CD4-positive, alpha-beta T cell (primary cell): Measurements from ENCODE around the gene RRAS2. TPM values are rescaled to one million over a fixed set of nuclear protein-coding genes. Genes with fewer than 3 reads are reported as not detected.

Source experiments
- ATAC-seq: fragments of 200-7000 bp; cut with Tn5 transposase; one replicate; pipeline ENCODE4 v1.10.0; 2022; ENCODE audit warnings: mild to moderate bottlenecking; ENCODE audit not compliant: poor library complexity
- CTCF ChIA-PET: fragments of 350-600 bp; sonication (Branson Sonifier 250); formaldehyde crosslinking; loops from one replicate; lab custom pipeline; 2021; ENCODE audit warnings: antibody characterized with exemption, inconsistent platforms; lab: Charles Lee
- POLR2A ChIA-PET: fragments of 350-600 bp; sonication (Branson Sonifier 250); formaldehyde crosslinking; loops from one replicate; lab custom pipeline; 2021; ENCODE audit warnings: antibody characterized with exemption, inconsistent platforms; lab: Charles Lee
- DNase-seq, 14 experiments: peaks; one replicate each; pipeline ENCODE4 v3.0.0-alpha.2; 2013 to 2020; ENCODE audit warnings: mixed read lengths in 2 of 14
- H3K27ac ChIP-seq, 2 donors: one replicate each; pipeline versions ENCODE4 v1.5.1 to v1.7.0; 2013; ENCODE audit warnings: low read length in 2 of 2, low read depth in 1 of 2, mild to moderate bottlenecking in 1 of 2
- H3K27me3 ChIP-seq, 2 experiments: 1 replicate in 1 of 2; 2 replicates in 1 of 2; pipeline versions ENCODE4 v1.6.1 to v1.7.0; 2013; ENCODE audit warnings: low read length in 2 of 2, control low read depth in 1 of 2, mild to moderate bottlenecking in 1 of 2, moderate library complexity in 1 of 2; ENCODE audit not compliant: insufficient read depth in 2 of 2, control insufficient read depth in 1 of 2
- H3K36me3 ChIP-seq: one replicate; pipeline ENCODE4 v1.6.1; 2013; ENCODE audit warnings: low read length, control low read depth; ENCODE audit not compliant: insufficient read depth
- H3K4me1 ChIP-seq: one replicate; pipeline ENCODE4 v1.6.1; 2013; ENCODE audit warnings: low read length, control low read depth; ENCODE audit not compliant: insufficient read depth
- H3K4me3 ChIP-seq: one replicate; pipeline ENCODE4 v1.5.1; 2013; ENCODE audit warnings: mild to moderate bottlenecking, low read length, moderate library complexity
- H3K9me3 ChIP-seq, 2 experiments: 1 replicate in 1 of 2; 2 replicates in 1 of 2; pipeline versions ENCODE4 v1.6.1 to v1.7.0; 2013; ENCODE audit warnings: low read length in 2 of 2, mild to moderate bottlenecking in 2 of 2, control low read depth in 1 of 2, moderate library complexity in 1 of 2; ENCODE audit not compliant: control insufficient read depth in 1 of 2, insufficient read depth in 1 of 2
- H3K27ac Mint-ChIP-seq: one replicate; pipeline ENCODE4 v1.8.0; 2020; ENCODE audit warnings: mixed read lengths
- H3K27me3 Mint-ChIP-seq: one replicate; pipeline ENCODE4 v1.8.0; 2021; ENCODE audit warnings: mixed read lengths
- H3K36me3 Mint-ChIP-seq: one replicate; pipeline ENCODE4 v1.8.0; 2021; ENCODE audit warnings: low read depth, mixed read lengths
- H3K4me1 Mint-ChIP-seq: one replicate; pipeline ENCODE4 v1.8.0; 2021; ENCODE audit warnings: low read depth, mixed read lengths
- H3K4me3 Mint-ChIP-seq: one replicate; pipeline ENCODE4 v1.8.0; 2020; ENCODE audit warnings: mild to moderate bottlenecking, mixed read lengths
- H3K9me3 Mint-ChIP-seq: one replicate; pipeline ENCODE4 v1.8.0; 2020; ENCODE audit warnings: mixed read lengths
- intact Hi-C, 2 experiments: fragments of 100-400 bp; cut with DNase I in 1 of 2; cut with micrococcal nuclease in 1 of 2; formaldehyde crosslinking; loops; one replicate each; pipeline versions ENCODE4 v1.15.1 to v1.9.0; 2023 to 2025; cut with DNase I, micrococcal nuclease
- total RNA-seq, 174 experiments: library from RNA in 2 of 174; stranded (reverse) in 2 of 174; gene quantifications; one replicate each; pipeline ENCODE4 v1.2.3 and lab custom pipeline; 2021 to 2026
- TF ChIP-seq, protein P1 (sequence below): fragments of 200-600 bp; IDR thresholded peaks from one replicate; pipeline ENCODE4 v1.8.0; 2022; ENCODE audit warnings: antibody characterized with exemption, mild to moderate bottlenecking

Gene RRAS2
- total RNA-seq, 2 experiments from 2014 or later, result 20.7 to 21.2 TPM

DNA sequence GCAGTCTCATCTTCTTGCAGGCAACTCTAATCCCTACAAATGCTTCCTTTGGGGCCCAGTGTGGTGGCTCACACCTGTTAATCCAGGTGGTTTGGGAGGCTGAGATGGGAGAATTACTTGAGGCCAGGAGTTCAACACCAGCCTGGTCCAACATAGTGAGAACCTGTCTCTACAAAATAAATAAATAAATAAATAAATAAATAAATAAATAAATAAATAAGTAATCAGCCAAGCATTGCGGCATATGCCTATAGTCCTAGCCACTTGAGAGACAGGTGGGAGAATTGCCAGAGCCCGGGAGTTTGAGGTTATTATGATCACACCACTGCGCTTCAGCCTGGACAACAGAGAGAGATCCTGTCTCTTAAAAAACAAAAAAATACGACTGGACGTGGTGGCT lies 34.1 kb upstream of the RRAS2 start:
- Histone ChIP-seq H3K4me3 (no peak overlapping the region), H3K36me3 (no peaks in the 10 kb centered on the region), H3K27ac (no peak overlapping the region), H3K27me3 (no peaks in the 10 kb centered on the region), H3K4me1 (peaks cover 5% of the 10 kb centered on the region), H3K9me3 (no peaks in the 10 kb centered on the region)
- POLR2A ChIA-PET, result no interaction called here
- no peaks in the 10 kb centered on the region for H3K36me3 Mint-ChIP-seq
- DNase-seq, result no peak
- H3K9me3 Mint-ChIP-seq, result no peaks in the 10 kb centered on the region
- no peak overlapping the region for H3K27ac Mint-ChIP-seq
- TF ChIP-seq, protein P1, sequence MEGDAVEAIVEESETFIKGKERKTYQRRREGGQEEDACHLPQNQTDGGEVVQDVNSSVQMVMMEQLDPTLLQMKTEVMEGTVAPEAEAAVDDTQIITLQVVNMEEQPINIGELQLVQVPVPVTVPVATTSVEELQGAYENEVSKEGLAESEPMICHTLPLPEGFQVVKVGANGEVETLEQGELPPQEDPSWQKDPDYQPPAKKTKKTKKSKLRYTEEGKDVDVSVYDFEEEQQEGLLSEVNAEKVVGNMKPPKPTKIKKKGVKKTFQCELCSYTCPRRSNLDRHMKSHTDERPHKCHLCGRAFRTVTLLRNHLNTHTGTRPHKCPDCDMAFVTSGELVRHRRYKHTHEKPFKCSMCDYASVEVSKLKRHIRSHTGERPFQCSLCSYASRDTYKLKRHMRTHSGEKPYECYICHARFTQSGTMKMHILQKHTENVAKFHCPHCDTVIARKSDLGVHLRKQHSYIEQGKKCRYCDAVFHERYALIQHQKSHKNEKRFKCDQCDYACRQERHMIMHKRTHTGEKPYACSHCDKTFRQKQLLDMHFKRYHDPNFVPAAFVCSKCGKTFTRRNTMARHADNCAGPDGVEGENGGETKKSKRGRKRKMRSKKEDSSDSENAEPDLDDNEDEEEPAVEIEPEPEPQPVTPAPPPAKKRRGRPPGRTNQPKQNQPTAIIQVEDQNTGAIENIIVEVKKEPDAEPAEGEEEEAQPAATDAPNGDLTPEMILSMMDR, result no peak
- no peak overlapping the region for H3K4me3 Mint-ChIP-seq
- CTCF ChIA-PET, result no interaction called here
- H3K4me1 Mint-ChIP-seq, result peaks cover 4% of the 10 kb centered on the region
- H3K27me3 Mint-ChIP-seq, result no peaks in the 10 kb centered on the region
- intact Hi-C loops, result no loop called here
- ATAC-seq, result no peak

DNA sequence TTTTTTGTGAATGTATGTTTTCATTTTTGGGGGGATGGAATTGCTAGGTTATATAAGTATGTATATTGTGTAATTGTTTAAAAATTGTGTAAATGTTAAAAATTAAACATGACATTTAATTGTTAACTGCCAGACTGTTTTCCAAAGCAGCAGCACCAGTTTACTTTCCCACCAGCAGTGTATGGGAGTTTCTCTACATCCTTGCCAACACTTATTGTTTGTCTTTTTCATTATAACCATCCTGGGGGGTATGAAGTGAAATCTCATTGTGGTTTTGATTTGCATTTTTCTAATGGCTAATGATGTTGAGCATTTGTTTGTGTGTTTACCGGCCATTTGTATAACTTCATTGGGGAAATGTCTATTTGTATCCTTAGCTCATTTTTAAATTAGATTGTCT lies 31.7 kb upstream of the RRAS2 start:
- Histone ChIP-seq H3K27ac (no peak overlapping the region), H3K9me3 (no peaks in the 10 kb centered on the region), H3K4me3 (no peak overlapping the region), H3K36me3 (no peaks in the 10 kb centered on the region), H3K4me1 (peaks cover 5% of the 10 kb centered on the region), H3K27me3 (no peaks in the 10 kb centered on the region)
- CTCF ChIA-PET, result no interaction called here
- POLR2A ChIA-PET, result no interaction called here
- ATAC-seq (no peak), DNase-seq (no peak)
- no peak overlapping the region for H3K27ac Mint-ChIP-seq
- TF ChIP-seq, protein P1, result no peak
- intact Hi-C loops, result no loop called here
- no peaks in the 10 kb centered on the region for H3K36me3 Mint-ChIP-seq
- H3K9me3 Mint-ChIP-seq, result no peaks in the 10 kb centered on the region
- peaks cover 4% of the 10 kb centered on the region for H3K4me1 Mint-ChIP-seq
- no peaks in the 10 kb centered on the region for H3K27me3 Mint-ChIP-seq
- H3K4me3 Mint-ChIP-seq, result no peak overlapping the region

DNA sequence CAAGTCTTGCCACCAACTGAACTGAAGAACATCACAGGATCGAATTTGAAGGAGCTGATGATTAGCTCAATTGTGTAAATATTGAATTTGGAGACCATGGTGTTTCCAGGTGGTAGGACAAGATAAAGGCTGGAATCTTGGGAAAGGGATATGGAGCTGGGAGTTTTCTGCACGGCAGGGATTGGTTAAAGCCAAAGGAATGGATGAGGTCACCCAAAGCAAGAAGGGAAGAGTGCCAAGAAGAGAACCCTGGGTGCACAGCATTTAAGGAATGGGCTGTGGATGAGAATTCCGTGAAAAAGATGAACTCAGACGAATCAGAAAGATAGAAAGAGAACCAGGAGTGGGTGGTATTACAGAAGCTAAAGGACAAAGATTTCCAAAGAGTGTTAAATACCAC lies 29.4 kb upstream of the RRAS2 start:
- H3K27me3 ChIP-seq, result no peaks in the 10 kb centered on the region
- H3K9me3 ChIP-seq, result no peaks in the 10 kb centered on the region
- Mint-ChIP-seq H3K36me3 (no peaks in the 10 kb centered on the region), H3K27ac (no peak overlapping the region), H3K4me1 (no peaks in the 10 kb centered on the region), H3K9me3 (no peaks in the 10 kb centered on the region), H3K27me3 (no peaks in the 10 kb centered on the region), H3K4me3 (no peak overlapping the region)
- intact Hi-C loops, result no loop called here
- TF ChIP-seq, protein P1, result no peak
- ChIA-PET CTCF (no interaction called here), POLR2A (no interaction called here)
- H3K36me3 ChIP-seq, result no peaks in the 10 kb centered on the region
- DNase-seq, result no peak
- no peak overlapping the region for H3K4me3 ChIP-seq
- ATAC-seq, result no peak
- no peaks in the 10 kb centered on the region for H3K4me1 ChIP-seq
- H3K27ac ChIP-seq, result no peak overlapping the region
